Measurements from ENCODE around the gene CAPN12. TPM values are rescaled to one million over a fixed set of nuclear protein-coding genes. Genes with fewer than 3 reads are reported as not detected.

Gene CAPN12
- total RNA-seq, 3 donors from 2014 or later, result 0.99 to 1.1 (median 1.0) TPM

DNA sequence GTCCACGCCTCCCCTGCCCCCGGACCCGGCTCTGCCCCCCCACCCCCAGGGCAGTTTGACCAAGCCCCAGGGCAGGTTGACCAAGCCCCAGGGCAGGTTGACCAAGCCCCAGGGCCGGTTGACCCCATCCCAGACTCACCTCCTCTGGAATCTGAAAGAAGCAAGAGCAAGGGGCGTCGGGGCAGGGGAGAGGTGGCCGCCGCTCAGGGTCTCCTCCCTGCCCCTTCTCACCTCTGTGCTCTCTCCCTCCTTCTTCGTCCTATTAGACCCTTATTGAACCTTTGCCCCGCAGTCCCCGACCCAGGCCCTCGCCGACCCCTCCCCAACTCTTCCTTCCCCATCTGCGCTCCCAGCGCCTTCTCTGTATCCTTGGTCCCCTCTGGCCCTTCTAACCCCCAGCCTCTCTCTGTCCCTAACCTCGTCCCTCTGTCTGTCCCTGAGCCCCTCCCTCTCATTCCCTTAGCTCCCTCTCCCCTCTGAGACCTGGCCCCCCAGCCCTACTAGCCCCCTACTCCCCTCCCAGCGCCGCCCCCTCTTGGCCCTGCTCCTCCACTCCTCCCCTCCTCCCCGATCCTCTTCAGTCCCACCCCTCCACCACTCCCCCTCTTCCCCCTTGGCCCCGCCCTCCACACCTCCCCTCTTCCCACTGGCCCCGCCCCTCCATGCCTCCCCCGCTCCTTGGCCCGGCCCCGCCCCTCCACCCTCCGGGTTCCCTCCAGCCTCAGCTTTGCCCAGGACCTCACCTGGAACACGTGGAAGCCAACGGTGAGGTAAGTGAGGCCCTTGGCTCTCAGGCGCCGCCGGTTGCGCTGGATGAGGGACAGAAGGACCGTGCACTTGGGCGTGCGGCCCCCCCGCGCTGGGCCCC lies 7.6 kb downstream of the CAPN12 start:
- H3K36me3 Mint-ChIP-seq (ENCODE audit: insufficient read depth), result peaks cover 2% of the 10 kb centered on the region
- H3K4me1 Mint-ChIP-seq (ENCODE audit: low read depth), result peaks cover 39% of the 10 kb centered on the region
- peak; percentile 26 to 34 for ATAC-seq
- H3K27me3 Mint-ChIP-seq (ENCODE audit: low read depth), result peaks cover 2% of the 10 kb centered on the region
- DNase-seq, result peak; percentile 68
- no peaks in the 10 kb centered on the region for H3K9me3 Mint-ChIP-seq
- H3K4me3 Mint-ChIP-seq, result peak overlapping the region; percentile 38

DNA sequence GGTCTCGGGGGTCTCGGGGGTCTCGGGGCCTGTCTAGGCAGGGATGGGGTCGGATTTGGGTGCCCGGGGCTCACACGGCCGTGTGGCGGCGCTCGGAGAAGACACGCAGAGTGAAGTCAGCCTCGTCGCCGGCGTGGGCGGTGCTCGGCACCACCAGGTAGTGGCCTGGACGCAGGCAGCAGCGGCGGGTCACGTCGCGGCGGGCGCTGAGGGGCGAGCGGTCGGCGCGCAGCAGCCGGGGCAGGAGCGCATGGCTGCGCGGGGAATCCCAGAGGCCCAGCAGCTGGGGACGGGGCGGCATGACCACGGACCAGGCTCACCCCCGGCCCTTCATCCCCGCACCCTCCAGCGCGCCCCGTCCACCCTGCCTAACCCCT lies 8.2 kb downstream of the CAPN12 start:
- no peaks in the 10 kb centered on the region for H3K9me3 Mint-ChIP-seq
- H3K27me3 Mint-ChIP-seq (ENCODE audit: low read depth), result peaks cover 2% of the 10 kb centered on the region
- peaks cover 2% of the 10 kb centered on the region for H3K36me3 Mint-ChIP-seq (ENCODE audit: insufficient read depth)
- H3K4me1 Mint-ChIP-seq (ENCODE audit: low read depth), result peaks cover 39% of the 10 kb centered on the region
- ATAC-seq (peak; percentile 20 to 27), DNase-seq (peak; percentile 64)
- peak overlapping the region; percentile 24 for H3K4me3 Mint-ChIP-seq

DNA sequence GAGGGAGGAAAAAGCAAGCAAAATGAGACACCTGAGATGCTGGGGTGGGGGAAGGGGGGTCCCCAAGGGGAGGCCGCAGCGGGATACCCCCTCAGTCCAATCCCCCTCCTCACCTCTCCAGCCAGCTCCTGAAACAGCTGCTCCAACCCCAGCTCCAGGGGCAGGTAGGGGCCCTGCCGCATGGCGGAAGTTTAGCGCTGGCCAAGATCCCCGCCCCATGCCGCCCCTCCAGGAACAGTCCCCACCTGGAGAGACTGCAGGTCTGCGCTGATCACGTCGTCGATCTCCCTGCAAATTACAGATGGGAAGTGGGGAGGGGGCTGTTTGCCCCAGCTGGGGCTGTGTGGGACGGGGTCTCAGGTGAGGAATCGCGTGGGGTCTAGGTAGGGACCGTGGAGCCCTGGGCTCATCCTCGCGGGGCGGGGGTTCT lies 9.0 kb downstream of the CAPN12 start:
- H3K4me3 Mint-ChIP-seq, result peak overlapping the region; percentile 57
- DNase-seq (no peak), ATAC-seq (peak in 1 of 2 donors; percentile 24)

DNA sequence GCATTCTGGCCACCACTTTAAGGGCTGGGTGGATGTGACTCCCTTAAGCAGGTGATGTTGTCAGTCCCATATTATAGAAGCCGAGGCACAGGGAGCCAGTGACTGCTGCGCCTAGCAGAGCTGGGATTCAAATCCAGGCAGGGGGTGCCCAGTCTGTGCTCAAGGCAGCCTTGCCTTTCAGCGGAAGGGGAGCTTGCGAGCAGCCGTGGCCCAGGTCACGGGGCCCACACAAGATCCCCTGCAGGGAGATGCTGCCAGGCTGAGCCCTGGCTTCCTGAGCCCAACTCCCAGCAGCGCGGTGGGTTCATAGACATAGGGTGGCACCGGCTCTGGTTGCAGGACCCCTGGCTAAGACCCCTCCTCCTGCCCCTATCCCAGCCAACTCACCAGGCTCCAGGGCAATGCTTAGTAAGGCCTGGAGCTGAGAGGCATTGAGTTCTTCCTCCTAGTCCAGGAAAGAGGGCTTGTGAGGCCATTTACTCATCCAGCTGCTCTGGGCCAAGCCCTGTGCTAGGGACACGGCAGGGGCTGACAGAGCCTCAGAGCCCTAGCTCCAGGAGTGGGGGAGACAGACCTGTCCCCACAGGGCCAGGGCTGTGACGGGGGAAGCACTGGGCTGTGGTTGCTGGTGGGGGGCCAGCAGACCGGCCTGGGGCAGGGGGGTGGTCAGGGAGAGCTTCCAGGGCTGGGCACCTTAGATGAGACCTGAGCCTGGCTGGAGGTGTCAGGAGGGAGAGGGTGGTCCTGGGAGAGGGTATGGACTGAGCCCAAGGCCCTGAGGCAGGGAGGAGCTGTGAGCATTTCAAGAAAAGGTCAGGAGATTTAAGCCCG lies 9.6 kb downstream of the CAPN12 start:
- peaks cover 36% of the 10 kb centered on the region for H3K4me1 Mint-ChIP-seq (ENCODE audit: low read depth)
- ATAC-seq (peak; percentile 10 to 20), DNase-seq (no peak)
- H3K4me3 Mint-ChIP-seq, result peak overlapping the region; percentile 57
- H3K36me3 Mint-ChIP-seq (ENCODE audit: insufficient read depth), result peaks cover 9% of the 10 kb centered on the region
- H3K27me3 Mint-ChIP-seq (ENCODE audit: low read depth), result peaks cover 2% of the 10 kb centered on the region
- H3K9me3 Mint-ChIP-seq, result no peaks in the 10 kb centered on the region

More for the DNA sequence above, 9.0 kb downstream of the CAPN12 start:
- Mint-ChIP-seq H3K36me3 (ENCODE audit: insufficient read depth) (peaks cover 6% of the 10 kb centered on the region), H3K4me1 (ENCODE audit: low read depth) (peaks cover 39% of the 10 kb centered on the region), H3K9me3 (no peaks in the 10 kb centered on the region), H3K27me3 (ENCODE audit: low read depth) (peaks cover 2% of the 10 kb centered on the region)

DNA sequence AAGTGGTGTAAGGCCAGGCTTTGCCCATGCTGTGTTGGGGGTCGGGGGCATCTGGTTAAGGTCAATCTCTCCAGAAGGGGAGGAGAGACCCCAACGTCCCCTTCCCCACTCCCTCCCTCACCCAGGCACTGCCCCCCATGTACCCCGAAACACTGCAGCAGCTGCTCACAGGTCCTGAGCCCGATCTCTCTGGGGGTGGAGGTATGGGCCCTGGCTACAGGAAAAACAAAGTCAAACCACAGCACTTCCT lies 10.2 kb downstream of the CAPN12 start:
- Mint-ChIP-seq H3K36me3 (ENCODE audit: insufficient read depth) (peaks cover 10% of the 10 kb centered on the region), H3K9me3 (no peaks in the 10 kb centered on the region), H3K4me3 (peak overlapping the region; percentile 11), H3K4me1 (ENCODE audit: low read depth) (peaks cover 33% of the 10 kb centered on the region), H3K27me3 (ENCODE audit: low read depth) (peaks cover 2% of the 10 kb centered on the region)
- DNase-seq (no peak), ATAC-seq (peak in 1 of 2 donors; percentile 5)

DNA sequence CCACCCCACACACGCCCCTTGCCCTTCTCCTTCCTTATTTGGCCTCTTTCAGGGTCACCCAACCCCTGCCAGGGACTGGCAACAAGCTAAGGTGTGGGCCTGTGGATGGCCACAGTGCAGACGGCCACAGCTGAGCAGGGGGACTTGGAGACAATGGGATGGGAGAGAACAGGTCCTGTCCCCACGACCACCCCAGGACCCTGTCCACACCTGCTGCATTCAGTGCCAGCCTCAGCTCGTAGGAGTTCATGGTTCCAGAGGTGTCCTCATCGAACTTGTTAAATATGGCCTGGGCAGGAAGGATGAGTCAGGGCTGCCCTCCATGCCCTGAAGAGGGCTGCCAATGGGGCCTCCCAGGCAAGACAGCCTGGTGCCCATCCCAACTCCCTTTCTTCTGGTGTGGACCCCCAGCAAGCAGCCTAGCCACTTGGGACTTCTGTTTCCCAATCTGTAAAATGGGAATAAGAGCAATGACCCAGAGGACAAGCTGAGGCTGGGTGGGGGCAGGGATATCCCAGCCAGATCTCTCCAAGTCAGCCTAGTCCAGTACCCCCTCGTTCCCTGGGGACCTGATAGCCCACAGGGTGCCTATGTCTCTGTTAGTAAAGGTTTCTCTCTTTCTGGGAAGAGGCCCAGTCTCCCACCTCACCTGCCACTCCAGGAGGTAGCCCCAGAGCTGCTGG lies 10.6 kb downstream of the CAPN12 start:
- ATAC-seq (peak in 1 of 2 donors; percentile 1), DNase-seq (no peak)
- Mint-ChIP-seq H3K4me1 (ENCODE audit: low read depth) (peaks cover 33% of the 10 kb centered on the region), H3K36me3 (ENCODE audit: insufficient read depth) (peaks cover 10% of the 10 kb centered on the region), H3K4me3 (no peak overlapping the region), H3K9me3 (no peaks in the 10 kb centered on the region), H3K27me3 (ENCODE audit: low read depth) (peaks cover 2% of the 10 kb centered on the region)

DNA sequence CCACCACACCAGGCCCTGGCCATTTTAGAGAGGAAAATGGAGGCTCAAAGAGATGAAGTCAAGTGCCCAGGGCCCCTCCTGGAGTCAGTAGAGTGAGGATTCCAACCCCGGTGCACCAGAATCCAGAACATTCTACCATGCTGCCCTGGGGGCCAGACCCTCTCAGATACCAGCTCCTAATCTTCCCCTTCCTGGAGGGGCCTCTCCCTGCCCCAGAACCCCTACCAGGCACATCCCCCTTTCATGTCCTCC lies 11.1 kb downstream of the CAPN12 start:
- DNase-seq (no peak), ATAC-seq (no peak)
- peaks cover 30% of the 10 kb centered on the region for H3K4me1 Mint-ChIP-seq (ENCODE audit: low read depth)
- no peaks in the 10 kb centered on the region for H3K9me3 Mint-ChIP-seq
- H3K27me3 Mint-ChIP-seq (ENCODE audit: low read depth), result peaks cover 2% of the 10 kb centered on the region
- no peak overlapping the region for H3K4me3 Mint-ChIP-seq
- H3K36me3 Mint-ChIP-seq (ENCODE audit: insufficient read depth), result peaks cover 8% of the 10 kb centered on the region

DNA sequence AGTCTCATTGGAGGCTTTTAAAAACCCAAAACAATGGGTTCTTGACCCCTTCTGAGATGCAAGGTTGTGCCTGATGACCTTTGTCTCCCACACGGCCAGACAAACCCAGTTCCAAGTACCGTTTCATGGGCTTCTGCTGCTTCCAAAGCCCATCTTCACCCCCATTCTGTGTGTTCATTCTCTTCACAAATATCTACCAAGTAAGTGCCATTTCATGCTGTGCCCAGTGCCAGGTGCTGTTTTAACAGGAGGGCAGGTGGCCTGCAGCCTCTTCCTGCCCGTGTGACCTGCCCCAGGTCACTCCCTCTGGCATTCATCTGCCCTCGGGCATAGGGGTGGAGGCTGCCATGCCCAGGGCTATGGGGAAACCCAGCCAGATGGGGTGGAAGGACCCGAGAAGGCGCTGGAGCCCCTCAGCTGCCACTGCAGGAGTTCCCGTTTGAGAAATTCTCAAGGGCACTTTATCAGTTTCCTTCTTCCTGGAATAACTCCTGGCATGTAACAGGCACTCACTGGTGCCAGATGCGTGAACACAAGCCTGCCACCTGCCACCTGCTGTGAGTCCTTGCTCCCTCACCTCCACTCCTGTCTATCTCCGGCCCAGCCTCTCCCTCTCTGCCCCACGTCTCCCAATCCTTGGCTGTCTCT lies 12.5 kb downstream of the CAPN12 start:
- no peak overlapping the region for H3K4me3 Mint-ChIP-seq
- H3K27me3 Mint-ChIP-seq (ENCODE audit: low read depth), result no peaks in the 10 kb centered on the region
- H3K36me3 Mint-ChIP-seq (ENCODE audit: insufficient read depth), result peaks cover 10% of the 10 kb centered on the region
- no peaks in the 10 kb centered on the region for H3K9me3 Mint-ChIP-seq
- ATAC-seq (no peak), DNase-seq (no peak)
- H3K4me1 Mint-ChIP-seq (ENCODE audit: low read depth), result peaks cover 26% of the 10 kb centered on the region

DNA sequence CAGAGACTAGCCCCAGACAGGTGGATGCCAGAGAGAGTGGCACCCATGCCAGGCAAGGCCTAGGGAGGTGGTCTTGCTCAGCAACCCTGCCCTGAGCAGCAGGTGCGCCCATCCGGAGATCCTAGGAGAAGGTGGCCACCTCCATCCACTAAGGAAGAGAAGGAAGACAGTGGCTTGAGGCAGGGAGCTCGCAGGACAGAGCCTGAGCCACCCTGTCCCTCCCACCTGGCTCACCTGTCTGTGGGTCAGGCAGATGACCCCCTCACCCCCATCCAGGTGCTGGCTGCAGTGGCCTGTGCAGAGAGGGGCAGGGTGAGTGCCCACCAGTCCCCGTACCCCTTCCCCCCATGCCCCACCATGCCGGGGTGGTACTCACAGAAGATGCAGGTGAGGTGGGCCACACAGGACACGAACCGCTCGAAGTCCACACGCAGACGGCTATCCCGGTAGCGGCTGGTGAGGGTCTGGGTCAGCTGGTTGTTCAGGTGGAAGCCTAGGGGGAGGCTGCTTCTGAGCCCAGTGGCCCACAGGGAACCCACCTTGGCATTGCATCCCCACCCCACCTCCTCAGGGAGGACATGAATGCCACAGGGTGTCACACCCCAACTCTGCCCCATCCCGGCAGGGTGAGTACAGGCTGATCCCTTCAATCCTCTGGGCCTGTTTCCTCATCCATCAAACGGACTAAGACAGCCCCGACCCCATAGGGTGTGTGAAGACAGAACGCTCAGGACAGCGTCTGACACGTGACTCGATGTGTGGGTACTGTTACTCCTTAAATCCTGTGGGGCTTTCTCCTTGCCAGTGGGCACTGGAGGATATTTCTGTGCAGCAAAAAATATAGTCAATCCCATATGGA lies 13.3 kb downstream of the CAPN12 start:
- Mint-ChIP-seq H3K4me1 (ENCODE audit: low read depth) (peaks cover 29% of the 10 kb centered on the region), H3K4me3 (no peak overlapping the region), H3K9me3 (no peaks in the 10 kb centered on the region), H3K36me3 (ENCODE audit: insufficient read depth) (peaks cover 11% of the 10 kb centered on the region), H3K27me3 (ENCODE audit: low read depth) (no peaks in the 10 kb centered on the region)
- ATAC-seq, result no peak
- DNase-seq, result no peak

DNA sequence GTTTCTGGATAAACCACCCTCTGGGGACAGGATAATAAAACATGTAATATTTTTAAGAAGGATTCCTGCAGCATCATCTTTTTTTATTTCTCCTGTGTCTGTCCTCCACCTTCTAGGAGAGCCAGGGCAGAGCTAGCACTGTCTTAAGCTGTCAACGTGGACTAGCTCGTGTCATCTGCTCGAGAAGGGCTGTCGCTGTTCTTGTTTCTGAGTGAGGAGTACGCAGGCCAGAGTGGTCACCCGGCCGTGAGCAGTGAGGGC lies 13.9 kb downstream of the CAPN12 start:
- Mint-ChIP-seq H3K27me3 (ENCODE audit: low read depth) (no peaks in the 10 kb centered on the region), H3K36me3 (ENCODE audit: insufficient read depth) (peaks cover 11% of the 10 kb centered on the region), H3K4me1 (ENCODE audit: low read depth) (peaks cover 28% of the 10 kb centered on the region), H3K4me3 (no peak overlapping the region), H3K9me3 (no peaks in the 10 kb centered on the region)
- no peak for DNase-seq
- ATAC-seq, result no peak

DNA sequence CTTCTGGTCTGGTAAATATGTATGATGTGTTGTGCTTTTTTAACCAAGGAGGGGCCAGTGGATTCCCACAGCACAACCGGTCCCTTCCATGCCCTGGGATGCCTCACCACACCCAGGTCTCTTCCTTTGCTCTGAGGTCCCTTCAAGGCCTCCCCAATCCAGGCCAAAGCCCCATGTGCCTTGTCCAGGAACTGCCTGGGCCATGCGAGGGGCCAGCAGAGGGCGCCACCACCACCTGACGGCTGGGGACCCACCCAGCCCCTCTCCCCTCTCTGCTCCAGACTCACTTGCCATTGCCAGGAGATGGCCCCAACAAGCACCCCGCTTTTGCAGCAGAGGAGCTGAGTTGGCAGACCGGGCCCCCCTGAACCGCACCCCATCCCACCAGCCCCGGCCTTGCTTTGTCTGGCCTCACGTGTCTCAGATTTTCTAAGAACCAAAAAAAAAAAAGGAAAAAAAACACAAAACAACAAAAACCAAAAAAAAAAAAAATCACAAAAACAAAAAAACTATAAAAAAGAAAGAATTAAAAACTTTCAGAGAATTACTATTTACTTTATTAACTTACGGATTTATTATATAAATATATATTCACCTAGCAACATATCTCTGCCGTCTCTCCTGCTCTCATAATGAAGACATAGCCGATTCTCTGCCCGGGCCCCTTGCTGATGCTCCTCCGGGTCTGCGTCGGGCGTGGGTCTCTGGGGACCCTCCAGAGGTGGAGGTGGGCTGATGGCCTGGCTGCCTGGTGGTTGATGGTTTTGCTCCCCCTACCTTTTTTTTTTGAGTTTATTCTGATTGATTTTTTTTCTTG lies 14.4 kb downstream of the CAPN12 start:
- Mint-ChIP-seq H3K4me1 (ENCODE audit: low read depth) (peaks cover 23% of the 10 kb centered on the region), H3K27me3 (ENCODE audit: low read depth) (no peaks in the 10 kb centered on the region), H3K9me3 (no peaks in the 10 kb centered on the region), H3K36me3 (ENCODE audit: insufficient read depth) (peaks cover 11% of the 10 kb centered on the region), H3K4me3 (no peak overlapping the region)
- DNase-seq, result peak; percentile 75
- peak; percentile 76 to 78 for ATAC-seq

DNA sequence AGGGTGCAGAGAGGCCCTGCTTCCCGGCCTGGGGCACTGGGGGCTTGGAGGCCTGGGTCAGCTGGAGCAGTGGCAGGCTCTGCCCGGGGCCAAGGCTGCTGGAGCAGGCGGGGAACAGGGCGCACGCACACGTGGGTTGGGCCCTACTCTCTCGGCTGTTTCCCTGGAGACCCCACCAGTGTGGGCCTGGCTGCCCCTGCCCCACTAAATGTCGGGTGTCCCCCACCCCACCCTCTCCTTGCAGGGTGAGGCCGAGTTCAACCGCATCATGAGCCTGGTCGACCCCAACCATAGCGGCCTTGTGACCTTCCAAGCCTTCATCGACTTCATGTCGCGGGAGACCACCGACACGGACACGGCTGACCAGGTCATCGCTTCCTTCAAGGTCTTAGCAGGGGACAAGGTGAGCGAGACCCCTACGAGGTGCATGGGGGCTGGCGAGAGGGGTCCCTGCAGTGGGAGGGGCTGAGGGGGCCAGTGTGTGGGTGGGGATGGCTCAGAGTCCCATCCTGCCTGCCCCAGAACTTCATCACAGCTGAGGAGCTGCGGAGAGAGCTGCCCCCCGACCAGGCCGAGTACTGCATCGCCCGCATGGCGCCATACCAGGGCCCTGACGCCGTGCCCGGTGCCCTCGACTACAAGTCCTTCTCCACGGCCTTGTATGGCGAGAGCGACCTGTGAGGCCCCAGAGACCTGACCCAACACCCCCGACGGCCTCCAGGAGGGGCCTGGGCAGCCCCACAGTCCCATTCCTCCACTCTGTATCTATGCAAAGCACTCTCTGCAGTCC lies 15.3 kb downstream of the CAPN12 start:
- H3K9me3 Mint-ChIP-seq, result no peaks in the 10 kb centered on the region
- peaks cover 14% of the 10 kb centered on the region for H3K4me1 Mint-ChIP-seq (ENCODE audit: low read depth)
- no peak overlapping the region for H3K4me3 Mint-ChIP-seq
- H3K27me3 Mint-ChIP-seq (ENCODE audit: low read depth), result no peaks in the 10 kb centered on the region
- H3K36me3 Mint-ChIP-seq (ENCODE audit: insufficient read depth), result peaks cover 11% of the 10 kb centered on the region
- DNase-seq, result no peak
- ATAC-seq, result no peak

Data from activated T-cell treated with anti-CD3 and anti-CD28 coated beads, Interleukin-2, amount 50 U/mL, for 4 hours (primary cell).